ENCODE results near the gene OVCH2. TPM values are rescaled to one million over a fixed set of nuclear protein-coding genes. Genes with fewer than 3 reads are reported as not detected.
A peak's percentile ranks its signal among the peaks of the same experiment; 100 is the strongest.

Gene OVCH2
- total and polyA plus RNA-seq, 8 donors: 0.10 to 1.8 (median 0.73) TPM; not detected in 5

GRCh38 chr11:7671347-7672215, 34.7 kb downstream of the OVCH2 start:
- H3K27ac ChIP-seq: peak overlapping the region in 3 of 5 donors; percentile 1 to 41 (median 37)
- H3K4me3 ChIP-seq: no peak overlapping the region
- TF ChIP-seq EP300 (IDR thresholded peaks at IDR 0.05) (no peak), CTCF (IDR thresholded peaks at IDR 0.05) (no peak)
- 36 to 73% (median 40%) methylated on average over 10 of the region's 10 CpGs for WGBS, 5 donors
- peaks cover 25 to 37% (median 29%) of the 10 kb centered on the region in 4 donors for H3K4me1 ChIP-seq
- peaks cover 4 to 19% (median 6%) of the 10 kb centered on the region in 4 donors for H3K36me3 ChIP-seq
- no peaks in the 10 kb centered on the region for H3K9me3 ChIP-seq
- intact Hi-C loops (cut with DNase I; ENCODE audit: low total_unique reads): no loop called here
- peak; percentile 73 to 79 for DNase-seq
- peaks cover 0 to 25% (median 0%) of the 10 kb centered on the region in 3 donors for H3K27me3 ChIP-seq

GRCh38 chr11:7670641-7671040, 35.6 kb downstream of the OVCH2 start:
- peak overlapping the region in 3 of 5 donors; percentile 1 to 41 (median 37) for H3K27ac ChIP-seq
- no peak for TF ChIP-seq POLR2AphosphoS5 (IDR thresholded peaks at IDR 0.05)
- TF ChIP-seq CTCF (IDR thresholded peaks at IDR 0.05): no peak
- TF ChIP-seq EP300 (IDR thresholded peaks at IDR 0.05): no peak
- TF ChIP-seq POLR2A (IDR thresholded peaks at IDR 0.05): no peak
- intact Hi-C loops (cut with DNase I; ENCODE audit: low total_unique reads): no loop called here
- H3K4me3 ChIP-seq: no peak overlapping the region
- H3K4me1 ChIP-seq: peaks cover 26 to 41% (median 32%) of the 10 kb centered on the region in 4 donors
- no peak for DNase-seq
- peaks cover 4 to 25% (median 11%) of the 10 kb centered on the region in 4 donors for H3K36me3 ChIP-seq
- no peaks in the 10 kb centered on the region for H3K9me3 ChIP-seq
- WGBS, 5 donors: 59 to 91% (median 64%) methylated on average over 4 of the region's 4 CpGs
- H3K27me3 ChIP-seq: peaks cover 0 to 25% (median 0%) of the 10 kb centered on the region in 3 donors

- H3K4me3 ChIP-seq: no peak overlapping the region
- H3K4me1 ChIP-seq: peaks cover 20 to 38% (median 31%) of the 10 kb centered on the region in 4 donors
- H3K36me3 ChIP-seq: peaks cover 4 to 29% (median 19%) of the 10 kb centered on the region in 4 donors
- intact Hi-C loops (cut with DNase I; ENCODE audit: low total_unique reads): loop anchor here (5.0 kb wide), 1 partner anchor 102 kb away; no protein-coding TSS in a partner anchor
- DNase-seq: no peak
- no peak overlapping the region for H3K27ac ChIP-seq
- 60 to 70% (median 62%) methylated on average over 5 of the region's 5 CpGs for WGBS, 5 donors
- TF ChIP-seq CTCF (IDR thresholded peaks at IDR 0.05): no peak
- TF ChIP-seq POLR2AphosphoS5 (IDR thresholded peaks at IDR 0.05): no peak
- no peak for TF ChIP-seq EP300 (IDR thresholded peaks at IDR 0.05)
- TF ChIP-seq POLR2A (IDR thresholded peaks at IDR 0.05): no peak
- no peaks in the 10 kb centered on the region for H3K9me3 ChIP-seq
- peaks cover 0 to 18% (median 0%) of the 10 kb centered on the region in 3 donors for H3K27me3 ChIP-seq
Measured at GRCh38 chr11:7668911-7669310, 37.4 kb downstream of the OVCH2 start.

GRCh38 chr11:7668464-7668863, 37.8 kb downstream of the OVCH2 start:
- H3K9me3 ChIP-seq: no peaks in the 10 kb centered on the region
- H3K4me1 ChIP-seq: peaks cover 18 to 35% (median 26%) of the 10 kb centered on the region in 4 donors
- 63 to 75% (median 67%) methylated on average over 7 of the region's 7 CpGs for WGBS, 5 donors
- TF ChIP-seq EP300 (IDR thresholded peaks at IDR 0.05): no peak
- no peak for TF ChIP-seq POLR2A (IDR thresholded peaks at IDR 0.05)
- TF ChIP-seq POLR2AphosphoS5 (IDR thresholded peaks at IDR 0.05): no peak
- no peak for TF ChIP-seq CTCF (IDR thresholded peaks at IDR 0.05)
- no peak overlapping the region for H3K4me3 ChIP-seq
- no peak overlapping the region for H3K27ac ChIP-seq
- intact Hi-C loops (cut with DNase I; ENCODE audit: low total_unique reads): loop anchor here (5.0 kb wide), 1 partner anchor 101 kb away; no protein-coding TSS in a partner anchor
- H3K27me3 ChIP-seq: peaks cover 0 to 14% (median 0%) of the 10 kb centered on the region in 3 donors
- no peak for DNase-seq
- peaks cover 4 to 29% (median 19%) of the 10 kb centered on the region in 4 donors for H3K36me3 ChIP-seq

Measured in stomach (tissue), 9 donors.